Upper lobe of left lung (tissue), 4 donors: Measurements from ENCODE around the gene CEP170.

Experiments
- EP300 ChIP-seq, 4 donors: sonication (generic); formaldehyde crosslinking; IDR thresholded peaks; one replicate each; pipeline ENCODE4 v1.5.1; 2017; ENCODE audit warnings: antibody characterized with exemption in 4 of 4, control low read depth in 2 of 4
- POLR2A ChIP-seq, 4 donors: fragments of 450-650 bp; IDR thresholded peaks; one replicate each; pipeline ENCODE4 v1.5.1; 2016 to 2017; ENCODE audit warnings: antibody characterized with exemption in 4 of 4, mild to moderate bottlenecking in 2 of 4
- POLR2AphosphoS5 ChIP-seq, 2 donors: sonication (generic); formaldehyde crosslinking; IDR thresholded peaks; one replicate each; pipeline ENCODE4 v1.5.1; 2017; ENCODE audit warnings: antibody characterized with exemption in 2 of 2
- TF ChIP-seq, protein P1 (sequence below), 6 experiments: fragments of 450-650 bp in 4 of 6; fragments of 200-600 bp in 2 of 6; sonication (generic) in 2 of 6; IDR thresholded peaks; one replicate each; pipeline ENCODE4 v1.5.1; 2016 to 2019; ENCODE audit warnings: antibody characterized with exemption in 6 of 6

DNA sequence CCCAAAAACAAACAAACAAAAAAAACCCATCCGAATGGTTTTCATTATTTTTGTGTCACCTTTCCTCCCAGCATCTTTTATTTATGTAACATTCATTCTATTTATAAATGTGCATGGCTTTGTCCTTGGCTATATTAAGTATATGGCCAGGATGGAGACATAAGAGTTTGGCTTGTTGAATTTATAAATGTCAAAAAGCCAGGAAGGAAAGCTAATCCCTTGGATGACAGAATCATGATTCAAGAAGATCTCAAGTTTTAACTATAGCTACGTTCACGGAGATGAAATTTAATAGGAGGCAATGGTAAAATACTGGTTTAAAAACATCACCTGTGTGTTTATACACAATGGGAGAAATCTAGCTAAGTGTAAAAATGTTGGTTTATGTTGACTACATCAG is 5.0 kb downstream of the CEP170 start:
- TF ChIP-seq, protein P1, sequence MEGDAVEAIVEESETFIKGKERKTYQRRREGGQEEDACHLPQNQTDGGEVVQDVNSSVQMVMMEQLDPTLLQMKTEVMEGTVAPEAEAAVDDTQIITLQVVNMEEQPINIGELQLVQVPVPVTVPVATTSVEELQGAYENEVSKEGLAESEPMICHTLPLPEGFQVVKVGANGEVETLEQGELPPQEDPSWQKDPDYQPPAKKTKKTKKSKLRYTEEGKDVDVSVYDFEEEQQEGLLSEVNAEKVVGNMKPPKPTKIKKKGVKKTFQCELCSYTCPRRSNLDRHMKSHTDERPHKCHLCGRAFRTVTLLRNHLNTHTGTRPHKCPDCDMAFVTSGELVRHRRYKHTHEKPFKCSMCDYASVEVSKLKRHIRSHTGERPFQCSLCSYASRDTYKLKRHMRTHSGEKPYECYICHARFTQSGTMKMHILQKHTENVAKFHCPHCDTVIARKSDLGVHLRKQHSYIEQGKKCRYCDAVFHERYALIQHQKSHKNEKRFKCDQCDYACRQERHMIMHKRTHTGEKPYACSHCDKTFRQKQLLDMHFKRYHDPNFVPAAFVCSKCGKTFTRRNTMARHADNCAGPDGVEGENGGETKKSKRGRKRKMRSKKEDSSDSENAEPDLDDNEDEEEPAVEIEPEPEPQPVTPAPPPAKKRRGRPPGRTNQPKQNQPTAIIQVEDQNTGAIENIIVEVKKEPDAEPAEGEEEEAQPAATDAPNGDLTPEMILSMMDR (IDR thresholded peaks at IDR 0.05) = no peak
- TF ChIP-seq POLR2AphosphoS5 (IDR thresholded peaks at IDR 0.05) (no peak), POLR2A (IDR thresholded peaks at IDR 0.05) (no peak), EP300 (IDR thresholded peaks at IDR 0.05) (no peak)
